SU-DHL-6 (cell line): Measurements from ENCODE around the gene RASA1.

Experiments
- H2AFZ ChIP-seq: fragments of 200-600 bp; sonication (generic); 2 replicates; pipeline ENCODE4 v1.6.1; 2014; ENCODE audit warnings: low read depth, mild to moderate bottlenecking, moderate library complexity, mixed read lengths, antibody characterized with exemption, low read length; ENCODE audit not compliant: severe bottlenecking
- H3F3A ChIP-seq: fragments of 200-600 bp; shearing (Covaris generic); 2 replicates; pipeline ENCODE4 v1.6.0; 2016; ENCODE audit warnings: antibody characterized with exemption, mild to moderate bottlenecking; ENCODE audit not compliant: insufficient read depth
- H3K27ac ChIP-seq: fragments of 200-600 bp; sonication (generic); 2 replicates; pipeline ENCODE4 v1.5.1; 2016; ENCODE audit warnings: low read depth, mild to moderate bottlenecking, low read length, moderate library complexity, mixed read lengths
- H3K27me3 ChIP-seq: fragments of 200-600 bp; sonication (generic), shearing (Covaris generic); 2 replicates; pipeline ENCODE4 v1.6.0; 2014; ENCODE audit warnings: mild to moderate bottlenecking, low read length
- H3K36me3 ChIP-seq: fragments of 200-600 bp; sonication (generic); 2 replicates; pipeline ENCODE4 v1.6.1; 2014; ENCODE audit warnings: mild to moderate bottlenecking, low read length, mixed read lengths
- H3K4me2 ChIP-seq: fragments of 300-600, 200-600 bp; shearing (Covaris generic), sonication (generic); 2 replicates; pipeline ENCODE4 v1.6.0; 2014; ENCODE audit warnings: low read length, low read depth, mild to moderate bottlenecking; ENCODE audit not compliant: poor library complexity, severe bottlenecking
- H3K4me3 ChIP-seq: fragments of 200-600 bp; sonication (generic); 2 replicates; pipeline ENCODE4 v1.5.1; 2014; ENCODE audit warnings: antibody characterized with exemption, low read length, mild to moderate bottlenecking, mixed read lengths; ENCODE audit not compliant: insufficient read depth, poor library complexity, severe bottlenecking
- H3K79me2 ChIP-seq: fragments of 200-600 bp; sonication (generic); 2 replicates; pipeline ENCODE4 v1.6.1; 2014; ENCODE audit warnings: mild to moderate bottlenecking, low read length, moderate library complexity; ENCODE audit not compliant: insufficient read depth
- H3K9ac ChIP-seq: fragments of 200-600 bp; sonication (generic); 2 replicates; pipeline ENCODE4 v1.7.0; 2014; ENCODE audit warnings: mild to moderate bottlenecking, low read length
- H3K9me2 ChIP-seq: fragments of 200-600 bp; sonication (generic); replicated peaks from 2 replicates; pipeline ENCODE4 v1.6.1; 2014; ENCODE audit warnings: low read length; ENCODE audit not compliant: insufficient read depth
- H3K9me3 ChIP-seq: fragments of 200-600 bp; sonication (generic); 2 replicates; pipeline ENCODE4 v1.6.1; 2014; ENCODE audit warnings: low read length, mixed read lengths; ENCODE audit not compliant: insufficient read depth
- H4K20me1 ChIP-seq: fragments of 200-600 bp; sonication (generic); 2 replicates; pipeline ENCODE4 v1.6.1; 2014; ENCODE audit warnings: low read depth, mild to moderate bottlenecking, antibody characterized with exemption, low read length, moderate library complexity, mixed read lengths
- CTCF ChIP-seq: fragments of 200-600 bp; sonication (generic); IDR thresholded peaks from one replicate; pipeline ENCODE4 v1.5.1; 2017; ENCODE audit warnings: antibody characterized with exemption, mild to moderate bottlenecking, low read length, moderate library complexity; ENCODE audit not compliant: insufficient read depth, poor library complexity, severe bottlenecking
- EZH2phosphoT487 ChIP-seq: fragments of 200-600 bp; sonication (generic), shearing (Covaris generic); conservative IDR thresholded peaks from 2 replicates; pipeline ENCODE4 v1.6.1; 2018; ENCODE audit warnings: mild to moderate bottlenecking, antibody characterized with exemption, low read length, moderate library complexity, mixed read lengths

RASA1 gene

GRCh38 chr5:87322381-87322780, 54.7 kb downstream of the RASA1 start:
- Histone ChIP-seq H3K4me3 (no peak overlapping the region), H4K20me1 (no peaks in the 10 kb centered on the region), H3K27me3 (no peaks in the 10 kb centered on the region), H3K9me3 (peaks cover 9% of the 10 kb centered on the region; the same call in 1 of the 2 replicates), H3F3A (no peaks in the 10 kb centered on the region), H3K4me2 (no peak overlapping the region), H3K27ac (no peak overlapping the region), H3K9me2 (no peaks in the 10 kb centered on the region), H3K9ac (no peak overlapping the region), H2AFZ (no peak overlapping the region), H3K79me2 (peaks cover 22% of the 10 kb centered on the region; the same call in 1 of the 2 replicates), H3K36me3 (no peaks in the 10 kb centered on the region)
- no peak for TF ChIP-seq CTCF
- no peak for TF ChIP-seq EZH2phosphoT487

GRCh38 chr5:87327998-87328397, 60.3 kb downstream of the RASA1 start:
- no peaks in the 10 kb centered on the region for H3K9me2 ChIP-seq
- TF ChIP-seq EZH2phosphoT487 (no peak), CTCF (no peak)
- H3F3A ChIP-seq = peaks cover 3% of the 10 kb centered on the region; the same call in 1 of the 2 replicates
- H3K27me3 ChIP-seq = no peaks in the 10 kb centered on the region
- no peak overlapping the region for H3K27ac ChIP-seq
- no peaks in the 10 kb centered on the region for H4K20me1 ChIP-seq
- no peak overlapping the region for H3K4me3 ChIP-seq
- peaks cover 11% of the 10 kb centered on the region; the same call in 1 of the 2 replicates for H3K36me3 ChIP-seq
- no peak overlapping the region for H3K9ac ChIP-seq
- H3K4me2 ChIP-seq = no peak overlapping the region
- no peaks in the 10 kb centered on the region for H3K9me3 ChIP-seq
- no peak overlapping the region for H2AFZ ChIP-seq
- H3K79me2 ChIP-seq = peaks cover 32% of the 10 kb centered on the region; the same call in 1 of the 2 replicates

- Histone ChIP-seq H3K79me2 (peaks cover 31% of the 10 kb centered on the region; the same call in 1 of the 2 replicates), H3K27me3 (no peaks in the 10 kb centered on the region), H3K27ac (no peak overlapping the region), H4K20me1 (no peaks in the 10 kb centered on the region), H3K9me2 (no peaks in the 10 kb centered on the region), H3K4me3 (no peak overlapping the region), H3F3A (peaks cover 7% of the 10 kb centered on the region; the same call in 1 of the 2 replicates), H3K9me3 (no peaks in the 10 kb centered on the region), H3K36me3 (peaks cover 21% of the 10 kb centered on the region; the same call in 1 of the 2 replicates), H3K9ac (no peak overlapping the region), H3K4me2 (no peak overlapping the region), H2AFZ (no peak overlapping the region)
- TF ChIP-seq CTCF = no peak
- no peak for TF ChIP-seq EZH2phosphoT487
These were observed 61.4 kb downstream of the RASA1 start for GRCh38 chr5:87329114-87329513.
